ENCODE measurements around the gene NMNAT2. TPM values are rescaled to one million over a fixed set of nuclear protein-coding genes. Genes with fewer than 3 reads are reported as not detected.

The NMNAT2 gene
- total RNA-seq, 4 donors from 2014 or later, result 0.93 to 2.2 (median 1.9) TPM

DNA sequence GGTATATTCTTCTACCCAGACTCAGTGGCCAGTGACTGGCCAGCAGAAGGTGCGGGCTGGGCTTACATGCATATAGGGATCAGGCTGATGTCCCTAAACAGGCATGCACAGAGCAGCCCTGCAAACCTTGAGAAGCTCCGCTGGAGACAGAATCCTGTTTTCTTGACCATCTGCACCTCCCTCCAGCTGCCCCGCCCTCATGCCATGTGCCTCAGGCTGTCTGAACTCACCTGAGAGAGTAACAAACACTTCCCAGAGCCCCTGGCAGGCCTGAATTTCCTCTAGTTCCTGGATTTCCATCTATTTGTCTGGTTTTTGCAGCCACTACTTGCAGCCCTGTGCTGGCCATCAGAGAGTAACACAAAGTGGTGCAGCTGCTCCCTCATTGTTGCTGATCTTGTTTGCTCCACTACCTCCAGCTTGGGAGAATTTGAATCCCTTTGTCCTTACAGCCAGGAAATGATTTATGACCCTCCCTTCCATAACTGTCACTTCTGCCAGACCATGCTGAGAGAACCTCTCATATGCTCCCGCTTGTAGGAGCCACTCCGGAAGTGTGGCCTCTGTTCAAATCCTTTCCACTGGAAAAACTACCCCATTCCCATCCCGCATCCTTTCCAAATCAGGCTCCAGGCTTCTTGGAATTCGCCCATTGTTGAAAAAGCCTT lies 113.6 kb downstream of the NMNAT2 start:
- no peaks in the 10 kb centered on the region for H3K36me3 ChIP-seq
- WGBS, 2 donors (ENCODE audit: low coverage in 1 of 2), result 45 to 60% methylated on average over 5 to 7 of the region's 7 CpGs
- no peak for ATAC-seq
- TF ChIP-seq, protein P1, sequence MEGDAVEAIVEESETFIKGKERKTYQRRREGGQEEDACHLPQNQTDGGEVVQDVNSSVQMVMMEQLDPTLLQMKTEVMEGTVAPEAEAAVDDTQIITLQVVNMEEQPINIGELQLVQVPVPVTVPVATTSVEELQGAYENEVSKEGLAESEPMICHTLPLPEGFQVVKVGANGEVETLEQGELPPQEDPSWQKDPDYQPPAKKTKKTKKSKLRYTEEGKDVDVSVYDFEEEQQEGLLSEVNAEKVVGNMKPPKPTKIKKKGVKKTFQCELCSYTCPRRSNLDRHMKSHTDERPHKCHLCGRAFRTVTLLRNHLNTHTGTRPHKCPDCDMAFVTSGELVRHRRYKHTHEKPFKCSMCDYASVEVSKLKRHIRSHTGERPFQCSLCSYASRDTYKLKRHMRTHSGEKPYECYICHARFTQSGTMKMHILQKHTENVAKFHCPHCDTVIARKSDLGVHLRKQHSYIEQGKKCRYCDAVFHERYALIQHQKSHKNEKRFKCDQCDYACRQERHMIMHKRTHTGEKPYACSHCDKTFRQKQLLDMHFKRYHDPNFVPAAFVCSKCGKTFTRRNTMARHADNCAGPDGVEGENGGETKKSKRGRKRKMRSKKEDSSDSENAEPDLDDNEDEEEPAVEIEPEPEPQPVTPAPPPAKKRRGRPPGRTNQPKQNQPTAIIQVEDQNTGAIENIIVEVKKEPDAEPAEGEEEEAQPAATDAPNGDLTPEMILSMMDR (IDR thresholded peaks at IDR 0.05), result no peak
- TF ChIP-seq EP300 (IDR thresholded peaks at IDR 0.05) (no peak), POLR2A (IDR thresholded peaks at IDR 0.05) (no peak), POLR2AphosphoS5 (IDR thresholded peaks at IDR 0.05) (no peak)
- H3K9me3 ChIP-seq, result no peaks in the 10 kb centered on the region
- H3K27ac ChIP-seq, result no peak overlapping the region
- H3K4me3 ChIP-seq, result no peak overlapping the region
- peaks cover 0 to 60% (median 9%) of the 10 kb centered on the region in 3 donors for H3K4me1 ChIP-seq
- no peaks in the 10 kb centered on the region for H3K27me3 ChIP-seq

DNA sequence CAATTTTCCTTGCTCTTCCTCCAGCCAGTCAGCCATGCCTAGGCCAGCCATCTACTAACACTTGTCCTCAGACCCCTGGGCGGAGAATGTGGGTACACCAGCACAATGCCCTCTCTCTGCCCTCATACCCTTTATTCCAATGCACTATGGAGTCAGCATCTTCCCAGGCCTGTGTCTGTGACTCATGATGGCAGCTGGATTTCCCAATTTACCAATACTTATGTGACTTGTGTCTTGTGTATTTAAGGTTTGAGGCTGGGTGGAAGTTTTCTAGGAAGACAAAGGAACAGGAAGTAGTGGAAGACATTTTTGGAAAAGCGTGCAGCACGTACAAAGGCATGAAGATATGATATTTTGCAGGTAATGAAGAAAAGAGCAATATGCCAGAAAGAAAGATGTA lies 114.3 kb downstream of the NMNAT2 start:
- Histone ChIP-seq H3K4me1 (peaks cover 0 to 57% (median 9%) of the 10 kb centered on the region in 3 donors), H3K27ac (peak overlapping the region in 1 of 4 donors; percentile 38), H3K36me3 (no peaks in the 10 kb centered on the region), H3K4me3 (no peak overlapping the region), H3K9me3 (no peaks in the 10 kb centered on the region), H3K27me3 (no peaks in the 10 kb centered on the region)
- ATAC-seq, result no peak
- 74 to 100% methylated on average over 3 of the region's 3 CpGs for WGBS, 2 donors (ENCODE audit: low coverage in 1 of 2)
- TF ChIP-seq POLR2AphosphoS5 (IDR thresholded peaks at IDR 0.05) (no peak), POLR2A (IDR thresholded peaks at IDR 0.05) (no peak), EP300 (IDR thresholded peaks at IDR 0.05) (no peak)
- TF ChIP-seq, protein P1 (IDR thresholded peaks at IDR 0.05), result no peak

DNA sequence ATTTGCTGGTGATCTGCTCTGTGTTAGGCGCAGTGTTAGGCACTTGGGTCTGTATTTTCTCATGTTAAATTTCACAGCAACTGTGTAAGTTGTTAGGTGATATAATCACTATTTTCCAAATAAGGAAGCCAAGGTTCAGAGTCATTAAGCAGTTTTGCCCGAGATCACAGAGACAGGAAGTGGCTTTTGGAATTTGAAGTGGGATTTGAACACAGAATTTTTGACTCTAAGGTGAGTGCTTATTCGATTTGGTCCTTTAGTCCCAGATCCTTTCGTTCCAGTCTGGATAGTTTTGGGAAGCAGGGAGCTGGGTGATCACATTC lies 114.9 kb downstream of the NMNAT2 start:
- Histone ChIP-seq H3K27me3 (no peaks in the 10 kb centered on the region), H3K36me3 (no peaks in the 10 kb centered on the region), H3K4me1 (peaks cover 0 to 57% (median 9%) of the 10 kb centered on the region in 3 donors), H3K9me3 (no peaks in the 10 kb centered on the region), H3K27ac (peak overlapping the region in 2 of 4 donors; percentile 32 to 38), H3K4me3 (no peak overlapping the region)
- WGBS, 2 donors (ENCODE audit: low coverage in 1 of 2), result 34 to 56% methylated on average over 4 of the region's 4 CpGs
- ATAC-seq, result no peak
- TF ChIP-seq POLR2AphosphoS5 (IDR thresholded peaks at IDR 0.05), result no peak
- TF ChIP-seq, protein P1 (IDR thresholded peaks at IDR 0.05), result no peak
- TF ChIP-seq POLR2A (IDR thresholded peaks at IDR 0.05), result no peak
- no peak for TF ChIP-seq EP300 (IDR thresholded peaks at IDR 0.05)

DNA sequence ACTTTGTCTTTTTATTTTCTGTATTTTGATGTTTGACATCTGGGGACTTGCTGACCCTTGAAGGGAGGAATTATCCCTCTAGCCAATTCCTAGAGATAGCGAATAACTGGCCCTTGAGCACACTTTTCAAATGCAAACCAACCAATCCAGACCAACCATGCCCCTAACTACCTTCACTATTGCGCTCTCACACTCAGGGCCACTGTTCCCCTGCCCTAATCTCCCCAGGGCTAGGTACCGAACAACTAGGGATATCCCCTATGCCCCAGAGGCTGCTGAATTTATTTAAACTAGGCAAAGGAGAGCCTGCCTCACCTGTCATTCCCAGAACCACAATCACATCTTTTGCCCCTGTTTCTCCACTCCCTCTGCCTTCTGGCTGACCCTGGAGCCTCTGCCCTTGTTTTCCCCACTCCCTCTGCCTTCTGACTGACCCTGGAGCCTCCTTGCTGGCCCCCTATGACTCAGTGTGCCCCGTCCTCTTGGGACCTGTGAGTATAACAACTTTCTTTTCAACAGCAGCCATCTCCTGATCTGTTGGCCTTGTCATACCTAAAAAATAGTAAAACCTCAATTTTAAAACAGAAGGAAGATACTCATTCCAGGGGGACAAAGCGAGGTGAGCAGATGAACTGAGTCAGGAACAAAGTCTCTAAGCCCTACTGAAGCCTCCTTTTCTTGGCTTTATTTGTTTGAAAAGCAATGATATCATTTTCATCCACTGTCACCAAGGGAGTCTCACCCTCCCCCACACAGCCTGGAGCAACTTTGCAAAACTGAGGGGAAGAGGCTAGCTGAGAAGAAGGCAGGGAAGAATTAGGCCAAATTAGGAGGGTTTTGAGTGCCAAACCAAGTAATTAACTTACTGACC lies 115.5 kb downstream of the NMNAT2 start:
- Histone ChIP-seq H3K4me3 (no peak overlapping the region), H3K27me3 (no peaks in the 10 kb centered on the region), H3K9me3 (no peaks in the 10 kb centered on the region), H3K36me3 (no peaks in the 10 kb centered on the region), H3K27ac (peak overlapping the region in 3 of 4 donors; percentile 9 to 38 (median 32)), H3K4me1 (peaks cover 0 to 57% (median 9%) of the 10 kb centered on the region in 3 donors)
- no peak for TF ChIP-seq POLR2AphosphoS5 (IDR thresholded peaks at IDR 0.05)
- TF ChIP-seq, protein P1 (IDR thresholded peaks at IDR 0.05), result no peak
- no peak for TF ChIP-seq POLR2A (IDR thresholded peaks at IDR 0.05)
- TF ChIP-seq EP300 (IDR thresholded peaks at IDR 0.05), result no peak
- WGBS, 2 donors (ENCODE audit: low coverage in 1 of 2), result 88 to 94% methylated on average over 5 of the region's 5 CpGs
- no peak for ATAC-seq
